ENCODE measurements around the gene OR13C8. TPM values are rescaled to one million over a fixed set of nuclear protein-coding genes. Genes with fewer than 3 reads are reported as not detected.

Gene OR13C8
- total RNA-seq, 1 donor from 2014 or later, result not detected

- no peak for DNase-seq (ENCODE audit: extremely low spot score, unreplicated experiment)
- peaks cover 7% of the 10 kb centered on the region for H3K9me3 Mint-ChIP-seq
- no peaks in the 10 kb centered on the region for H3K27me3 Mint-ChIP-seq
- H3K27ac Mint-ChIP-seq, result no peak overlapping the region
- no peaks in the 10 kb centered on the region for H3K36me3 Mint-ChIP-seq
- no peak for TF ChIP-seq CTCF (conservative IDR thresholded peaks at IDR 0.05)
- no peaks in the 10 kb centered on the region for H3K4me1 Mint-ChIP-seq (ENCODE audit: unreplicated experiment)
- no peak overlapping the region for H3K4me3 Mint-ChIP-seq
Measured at GRCh38 chr9:104553261-104553660, 15.7 kb upstream of the OR13C8 start.

- H3K4me1 Mint-ChIP-seq (ENCODE audit: unreplicated experiment), result no peaks in the 10 kb centered on the region
- H3K9me3 Mint-ChIP-seq, result peaks cover 12% of the 10 kb centered on the region
Measured at GRCh38 chr9:104555521-104555920, 13.4 kb upstream of the OR13C8 start.

GRCh38 chr9:104556830-104557634 lies 11.9 kb upstream of the OR13C8 start:
- no peak for TF ChIP-seq CTCF (conservative IDR thresholded peaks at IDR 0.05)
- H3K9me3 Mint-ChIP-seq, result peaks cover 12% of the 10 kb centered on the region
- H3K36me3 Mint-ChIP-seq, result no peaks in the 10 kb centered on the region
- no peak overlapping the region for H3K27ac Mint-ChIP-seq
- no peaks in the 10 kb centered on the region for H3K4me1 Mint-ChIP-seq (ENCODE audit: unreplicated experiment)
- DNase-seq (ENCODE audit: extremely low spot score, unreplicated experiment), result no peak
- no peaks in the 10 kb centered on the region for H3K27me3 Mint-ChIP-seq
- no peak overlapping the region for H3K4me3 Mint-ChIP-seq

More at GRCh38 chr9:104555521-104555920, 13.4 kb upstream of the OR13C8 start:
- Mint-ChIP-seq H3K4me3 (no peak overlapping the region), H3K27ac (no peak overlapping the region), H3K36me3 (no peaks in the 10 kb centered on the region), H3K27me3 (no peaks in the 10 kb centered on the region)
- TF ChIP-seq CTCF (conservative IDR thresholded peaks at IDR 0.05), result no peak
- no peak for DNase-seq (ENCODE audit: extremely low spot score, unreplicated experiment)

GRCh38 chr9:104564358-104564757 lies 4.6 kb upstream of the OR13C8 start:
- no peaks in the 10 kb centered on the region for H3K36me3 Mint-ChIP-seq

GRCh38 chr9:104572612-104573011 lies 3.6 kb downstream of the OR13C8 start:
- Mint-ChIP-seq H3K36me3 (no peaks in the 10 kb centered on the region), H3K27ac (no peak overlapping the region)

More at GRCh38 chr9:104564358-104564757, 4.6 kb upstream of the OR13C8 start:
- TF ChIP-seq CTCF (conservative IDR thresholded peaks at IDR 0.05), result no peak
- Mint-ChIP-seq H3K4me1 (ENCODE audit: unreplicated experiment) (no peaks in the 10 kb centered on the region), H3K9me3 (peaks cover under 1% of the 10 kb centered on the region), H3K27me3 (no peaks in the 10 kb centered on the region), H3K4me3 (no peak overlapping the region), H3K27ac (no peak overlapping the region)
- DNase-seq (ENCODE audit: extremely low spot score, unreplicated experiment), result no peak

More at GRCh38 chr9:104572612-104573011, 3.6 kb downstream of the OR13C8 start:
- Mint-ChIP-seq H3K4me1 (ENCODE audit: unreplicated experiment) (no peaks in the 10 kb centered on the region), H3K9me3 (no peaks in the 10 kb centered on the region), H3K4me3 (no peak overlapping the region), H3K27me3 (no peaks in the 10 kb centered on the region)
- DNase-seq (ENCODE audit: extremely low spot score, unreplicated experiment), result no peak
- TF ChIP-seq CTCF (conservative IDR thresholded peaks at IDR 0.05), result no peak
